GM12878 (cell line): Measurements from ENCODE around the gene RAB31. TPM values are rescaled to one million over a fixed set of nuclear protein-coding genes. Genes with fewer than 3 reads are reported as not detected.
A peak's percentile ranks its signal among the peaks of the same experiment; 100 is the strongest.

Source experiments
- ATAC-seq: fragments of 200-7000 bp; cut with Tn5 transposase; 3 replicates; pipeline ENCODE4 v1.9.1; 2020; ENCODE audit warnings: mild to moderate bottlenecking, moderate library complexity
- BruUV-seq: library from RNA; stranded (reverse); fragments of 400-500 nt; replicated peaks from 2 replicates; lab custom pipeline; 2021; lab: Mats Ljungman, UMichigan
- CTCF ChIA-PET: fragments of 300-600 bp; sonication (Branson Sonifier 250); formaldehyde crosslinking; extraction: SDS; loops from one replicate; lab custom pipeline; 2021; ENCODE audit warnings: inconsistent platforms; lab: Yijun Ruan, JAX
- POLR2A ChIA-PET: fragments of 350-600 bp; formaldehyde crosslinking; extraction: SDS; loops from one replicate; lab custom pipeline; 2021; ENCODE audit warnings: inconsistent platforms; lab: Charles Lee
- RAD21 ChIA-PET: fragments of 300-600 bp; sonication (Branson Sonifier 250); formaldehyde crosslinking; loops from one replicate; lab custom pipeline; 2023; ENCODE audit warnings: antibody characterized with exemption; ENCODE audit not compliant: unreplicated experiment; lab: Charles Lee
- SMC1A ChIA-PET: fragments of 300-600 bp; sonication (Branson Sonifier 250); formaldehyde crosslinking; loops from one replicate; lab custom pipeline; 2023; ENCODE audit not compliant: unreplicated experiment, uncharacterized antibody; lab: Charles Lee
- DNase-seq: peaks from one replicate; pipeline ENCODE4 v3.0.0-alpha.2; 2011; ENCODE audit warnings: low read depth, low spot score
- FAIRE-seq: peaks from 3 replicates; lab custom pipeline; 2011; peaks lifted over from hg19 to GRCh38; lab: Jason Lieb, UNC
- H2AFZ ChIP-seq: 2 replicates; pipeline ENCODE4 v1.6.0; 2011; ENCODE audit warnings: low read depth, low read length, control low read depth; ENCODE audit not compliant: control insufficient read depth
- H3K27ac ChIP-seq: 2 replicates; pipeline ENCODE4 v1.5.1; 2011; ENCODE audit warnings: control low read depth; ENCODE audit not compliant: control insufficient read depth, insufficient read depth
- H3K27me3 ChIP-seq, 2 experiments: replicated peaks in 1 of 2; 2 replicates each; pipeline versions ENCODE4 v1.6.0 to v1.6.1; 2011; ENCODE audit warnings: low read length in 1 of 2; ENCODE audit not compliant: control insufficient read depth in 2 of 2, insufficient read depth in 2 of 2
- H3K36me3 ChIP-seq, 2 experiments: 2 replicates each; pipeline ENCODE4 v1.5.1; 2011; ENCODE audit warnings: low read length in 1 of 2; ENCODE audit not compliant: control insufficient read depth in 2 of 2, insufficient read depth in 2 of 2
- H3K4me1 ChIP-seq: 2 replicates; pipeline ENCODE4 v1.6.1; 2011; ENCODE audit warnings: mild to moderate bottlenecking, low read length, moderate library complexity, mixed read lengths; ENCODE audit not compliant: control insufficient read depth, insufficient read depth
- H3K4me2 ChIP-seq: 2 replicates; pipeline ENCODE4 v1.6.0; 2011; ENCODE audit warnings: control low read depth; ENCODE audit not compliant: control insufficient read depth, insufficient read depth
- H3K4me3 ChIP-seq: fragments of 200-600 bp; sonication (generic); 2 replicates; pipeline ENCODE4 v1.5.1; 2016
- H3K79me2 ChIP-seq: 2 replicates; pipeline ENCODE4 v1.6.0; 2011; ENCODE audit warnings: low read length; ENCODE audit not compliant: control insufficient read depth, insufficient read depth
- H3K9ac ChIP-seq: 2 replicates; pipeline ENCODE4 v1.8.0; 2011; ENCODE audit warnings: low read length, control low read depth, mixed read lengths; ENCODE audit not compliant: control insufficient read depth, insufficient read depth
- H3K9me3 ChIP-seq: replicated peaks from 3 replicates; pipeline ENCODE4 v1.5.1; 2011; ENCODE audit warnings: mild to moderate bottlenecking, low read length; ENCODE audit not compliant: control insufficient read depth, insufficient read depth
- H4K20me1 ChIP-seq: 2 replicates; pipeline ENCODE4 v1.6.0; 2011; ENCODE audit not compliant: control insufficient read depth, insufficient read depth
- EED ChIP-seq: sonication (generic); IDR thresholded peaks from 2 replicates; pipeline ENCODE4 v1.6.1; 2016; ENCODE audit warnings: antibody characterized with exemption, low read depth
- IRF4 ChIP-seq: IDR thresholded peaks from 2 replicates; pipeline ENCODE4 v1.6.1; 2011; ENCODE audit warnings: low read depth, low read length
- MEF2B ChIP-seq: fragments of 450-650 bp; IDR thresholded peaks from 2 replicates; pipeline ENCODE4 v1.6.1; 2018; ENCODE audit warnings: mild to moderate bottlenecking, moderate library complexity; ENCODE audit not compliant: partially characterized antibody, poor library complexity, severe bottlenecking
- MYC ChIP-seq: IDR thresholded peaks from 2 replicates; pipeline ENCODE4 v1.6.1; 2011; ENCODE audit warnings: mild to moderate bottlenecking, low read length, moderate library complexity, inconsistent platforms; ENCODE audit not compliant: insufficient read depth, insufficient replicate concordance, insufficient read length, severe bottlenecking
- RAD51 ChIP-seq: fragments of 450-650 bp; IDR thresholded peaks from 2 replicates; pipeline ENCODE4 v1.6.1; 2016; ENCODE audit warnings: moderate library complexity, mild to moderate bottlenecking, inconsistent platforms
- SUPT20H ChIP-seq: IDR thresholded peaks from 2 replicates; pipeline ENCODE4 v1.6.1; 2011; ENCODE audit warnings: low read depth, mild to moderate bottlenecking, low read length, moderate library complexity, borderline replicate concordance; ENCODE audit not compliant: control insufficient read depth
- TAF1 ChIP-seq: IDR thresholded peaks from 2 replicates; pipeline ENCODE4 v1.6.1; 2011; ENCODE audit warnings: mild to moderate bottlenecking, low read depth, low read length, borderline replicate concordance
- ZNF592 ChIP-seq: fragments of 450-650 bp; IDR thresholded peaks from 2 replicates; pipeline ENCODE4 v1.6.1; 2017; ENCODE audit warnings: mild to moderate bottlenecking, moderate library complexity
- WGBS: methylation state at CpG from one replicate; pipeline ENCODE4 v1.1.6; 2016; ENCODE audit warnings: low lambda C conversion rate; ENCODE audit not compliant: insufficient replicate concordance, insufficient coverage; ENCODE audit errors: missing lambda C conversion rate; 5-methylcytosine and 5-hydroxymethylcytosine counted together
- in situ Hi-C: fragments of 300-500 bp; cut with MboI; formaldehyde crosslinking; loops from 9 replicates; pipeline ENCODE4 v1.14.3; 2018; ENCODE audit warnings: mixed read lengths
- intact Hi-C: fragments of 100-400 bp; cut with micrococcal nuclease; formaldehyde crosslinking; loops from one replicate; pipeline ENCODE4 v1.14.2; 2022; ENCODE audit not compliant: unreplicated experiment
- polyA plus RNA-seq, 11 experiments: library from polyadenylated mRNA; depleted of rRNA in 4 of 11; unstranded in 6 of 11; stranded (reverse) in 5 of 11; fragments of >200 nt; fragmentation: Nextera tagmentation in 4 of 11; fragmentation: Illumina TruSeq in 1 of 11; extraction: Ambion mirVana in 4 of 11; extraction: Trizol in 1 of 11; gene quantifications; 1 replicate in 1 of 11; 2 replicates in 10 of 11; pipeline versions ENCODE4 v1.2.1 to v1.2.3, GENCODE V29; 2011 to 2016; ENCODE audit warnings: inconsistent platforms in 2 of 11, missing spikeins in 2 of 11, low read depth in 1 of 11
- total RNA-seq, 4 experiments: library from RNA; depleted of rRNA in 3 of 4; stranded (reverse); fragments of >200 nt in 3 of 4; fragmentation: Illumina TruSeq in 1 of 4; extraction: Trizol in 1 of 4; gene quantifications; 2 replicates each; pipeline versions ENCODE4 v1.2.1 to v1.2.3, GENCODE V29; 2013 to 2021
- TF ChIP-seq, protein P1 (sequence below): fragments of 450-650 bp; IDR thresholded peaks from 2 replicates; pipeline ENCODE4 v1.6.1; 2017; ENCODE audit warnings: mild to moderate bottlenecking, low read depth, inconsistent platforms; ENCODE audit not compliant: poor library complexity, severe bottlenecking
- TF ChIP-seq, protein P2 (sequence below): fragments of 450-650 bp; conservative IDR thresholded peaks from 2 replicates; pipeline ENCODE4 v1.6.1; 2017; ENCODE audit warnings: mild to moderate bottlenecking, moderate library complexity

RAB31 gene
- total and polyA plus RNA-seq, 10 of the 15 experiments (the other 5 are each of a cell fraction or from before 2014, with no cell fraction given): 0.80 to 23.3 (median 12.2) TPM

GRCh38 chr18:9671214-9671613, 36.9 kb upstream of the RAB31 start (continued):
- TF ChIP-seq ZNF592: no peak

DNA sequence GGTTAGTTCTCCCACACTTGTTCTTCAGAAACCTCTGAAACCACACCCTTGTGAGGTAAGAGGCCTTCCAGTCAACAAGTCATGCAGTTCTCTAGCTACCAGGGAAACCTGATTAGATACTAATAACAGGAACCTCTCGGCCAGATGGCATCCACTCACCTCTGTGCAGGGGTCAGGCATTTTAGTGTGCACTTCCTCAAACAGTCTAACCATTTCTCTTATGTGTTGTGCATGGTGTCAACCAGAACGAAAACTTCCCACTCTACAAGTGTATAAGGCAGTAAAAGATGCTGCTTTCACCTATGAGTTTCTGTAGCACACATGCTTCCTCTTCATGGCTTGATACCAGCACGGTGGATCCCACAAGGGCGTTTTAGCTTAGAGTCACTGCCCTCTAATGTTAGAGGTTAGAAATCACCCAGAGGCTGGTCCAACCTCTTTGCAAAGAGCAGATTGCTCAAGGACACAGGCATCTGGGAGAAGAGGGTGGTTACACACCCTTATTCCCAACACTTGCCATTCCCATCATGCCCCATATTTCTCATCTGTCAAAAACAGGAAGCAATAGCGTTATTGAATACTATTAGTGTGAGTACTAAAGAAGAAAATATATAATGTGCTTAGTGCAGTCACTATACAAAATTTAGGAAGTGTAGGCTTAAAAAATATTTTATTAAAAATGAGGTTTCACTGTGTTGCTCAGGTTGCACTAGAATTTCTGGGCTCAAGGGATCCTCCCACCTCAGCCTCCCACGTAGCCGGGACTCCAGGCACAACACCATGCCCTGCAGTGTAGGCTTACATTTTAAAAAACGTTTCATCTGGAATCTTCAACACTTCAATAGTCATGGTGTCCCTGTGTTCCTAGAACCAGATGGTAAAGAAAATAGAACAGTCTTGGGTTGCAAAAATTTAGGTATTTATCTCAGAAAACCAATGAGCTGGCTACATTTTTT, 34.5 kb upstream of the RAB31 start:
- Histone ChIP-seq H3K27ac (peak overlapping the region; percentile 33), H3K9me3 (no peaks in the 10 kb centered on the region; the same call in 2 of the 3 replicates), H4K20me1 (no peaks in the 10 kb centered on the region), H3K36me3 (no peaks in the 10 kb centered on the region), H3K4me3 (no peak overlapping the region), H3K4me2 (no peak overlapping the region), H3K27me3 (no peaks in the 10 kb centered on the region), H3K9ac (no peak overlapping the region), H3K4me1 (peaks cover 9% of the 10 kb centered on the region), H3K79me2 (no peaks in the 10 kb centered on the region), H2AFZ (no peak overlapping the region)
- WGBS: 23% methylated on average over 8 of the region's 8 CpGs
- ATAC-seq (peak; percentile 98), DNase-seq (peak; percentile 99), FAIRE-seq (peak; percentile 100)
- ChIA-PET SMC1A (interaction anchor here (0.7 to 1.6 kb wide), 8 partner anchors 9 to 157 kb away, joined by 3 to 5 read pairs (median 3); no protein-coding TSS in a partner anchor), CTCF (interaction anchor here (0.6 to 1.5 kb wide), 9 partner anchors 57 to 846 kb away, joined by 3 to 5 read pairs (median 3); no protein-coding TSS in a partner anchor), RAD21 (interaction anchor here (0.6 to 2.1 kb wide), 6 partner anchors 24 to 570 kb away, joined by 3 to 9 read pairs (median 3); no protein-coding TSS in a partner anchor), POLR2A (interaction anchor here (0.6 to 0.7 kb wide), 3 partner anchors 58 to 607 kb away, joined by 3 to 6 read pairs (median 4); no protein-coding TSS in a partner anchor)
- in situ Hi-C loops: no loop called here
- BruUV-seq: no TSS peak
- intact Hi-C loops: loop anchor here (1.0 kb wide), 2 partner anchors 34 to 61 kb away; no protein-coding TSS in a partner anchor
- TF ChIP-seq TAF1 (0 out of 2 replicates have a peak, but pooled peaks have one; percentile 6), MYC (no peak), SUPT20H (no peak), IRF4 (peak; percentile 82), EED (peak; percentile 88), RAD51 (0 out of 2 replicates have a peak, but pooled peaks have one; percentile 29), MEF2B (peak; percentile 68)
- TF ChIP-seq, protein P1, sequence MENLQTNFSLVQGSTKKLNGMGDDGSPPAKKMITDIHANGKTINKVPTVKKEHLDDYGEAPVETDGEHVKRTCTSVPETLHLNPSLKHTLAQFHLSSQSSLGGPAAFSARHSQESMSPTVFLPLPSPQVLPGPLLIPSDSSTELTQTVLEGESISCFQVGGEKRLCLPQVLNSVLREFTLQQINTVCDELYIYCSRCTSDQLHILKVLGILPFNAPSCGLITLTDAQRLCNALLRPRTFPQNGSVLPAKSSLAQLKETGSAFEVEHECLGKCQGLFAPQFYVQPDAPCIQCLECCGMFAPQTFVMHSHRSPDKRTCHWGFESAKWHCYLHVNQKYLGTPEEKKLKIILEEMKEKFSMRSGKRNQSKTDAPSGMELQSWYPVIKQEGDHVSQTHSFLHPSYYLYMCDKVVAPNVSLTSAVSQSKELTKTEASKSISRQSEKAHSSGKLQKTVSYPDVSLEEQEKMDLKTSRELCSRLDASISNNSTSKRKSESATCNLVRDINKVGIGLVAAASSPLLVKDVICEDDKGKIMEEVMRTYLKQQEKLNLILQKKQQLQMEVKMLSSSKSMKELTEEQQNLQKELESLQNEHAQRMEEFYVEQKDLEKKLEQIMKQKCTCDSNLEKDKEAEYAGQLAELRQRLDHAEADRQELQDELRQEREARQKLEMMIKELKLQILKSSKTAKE: peak; percentile 89
- TF ChIP-seq, protein P2, sequence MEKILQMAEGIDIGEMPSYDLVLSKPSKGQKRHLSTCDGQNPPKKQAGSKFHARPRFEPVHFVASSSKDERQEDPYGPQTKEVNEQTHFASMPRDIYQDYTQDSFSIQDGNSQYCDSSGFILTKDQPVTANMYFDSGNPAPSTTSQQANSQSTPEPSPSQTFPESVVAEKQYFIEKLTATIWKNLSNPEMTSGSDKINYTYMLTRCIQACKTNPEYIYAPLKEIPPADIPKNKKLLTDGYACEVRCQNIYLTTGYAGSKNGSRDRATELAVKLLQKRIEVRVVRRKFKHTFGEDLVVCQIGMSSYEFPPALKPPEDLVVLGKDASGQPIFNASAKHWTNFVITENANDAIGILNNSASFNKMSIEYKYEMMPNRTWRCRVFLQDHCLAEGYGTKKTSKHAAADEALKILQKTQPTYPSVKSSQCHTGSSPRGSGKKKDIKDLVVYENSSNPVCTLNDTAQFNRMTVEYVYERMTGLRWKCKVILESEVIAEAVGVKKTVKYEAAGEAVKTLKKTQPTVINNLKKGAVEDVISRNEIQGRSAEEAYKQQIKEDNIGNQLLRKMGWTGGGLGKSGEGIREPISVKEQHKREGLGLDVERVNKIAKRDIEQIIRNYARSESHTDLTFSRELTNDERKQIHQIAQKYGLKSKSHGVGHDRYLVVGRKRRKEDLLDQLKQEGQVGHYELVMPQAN: no peak
